HEK293T (cell line): ENCODE data around the gene PTPRG.

Experiments
- ARNT ChIP-seq: fragments of 450-650 bp; IDR thresholded peaks from 2 replicates; pipeline ENCODE4 v1.6.1; 2017; ENCODE audit warnings: mild to moderate bottlenecking
- ELF4 ChIP-seq: fragments of 450-650 bp; IDR thresholded peaks from 2 replicates; pipeline ENCODE4 v1.6.1; 2017; ENCODE audit warnings: antibody characterized with exemption
- FOXK2 ChIP-seq: fragments of 450-650 bp; IDR thresholded peaks from 2 replicates; pipeline ENCODE4 v1.6.1; 2016; ENCODE audit warnings: mild to moderate bottlenecking
- FOXM1 ChIP-seq: fragments of 450-650 bp; IDR thresholded peaks from 2 replicates; pipeline ENCODE4 v1.6.1; 2017; ENCODE audit warnings: mild to moderate bottlenecking, borderline replicate concordance
- PKNOX1 ChIP-seq: fragments of 450-650 bp; IDR thresholded peaks from 2 replicates; pipeline ENCODE4 v1.6.1; 2016
- SP1 ChIP-seq: fragments of 450-650 bp; IDR thresholded peaks from 2 replicates; pipeline ENCODE4 v1.6.1; 2017
- ZNF384 ChIP-seq: fragments of 450-650 bp; IDR thresholded peaks from 2 replicates; pipeline ENCODE4 v1.6.1; 2016

- no peak for TF ChIP-seq FOXK2
- TF ChIP-seq FOXM1: no peak
- TF ChIP-seq ELF4: no peak
- TF ChIP-seq ZNF384: no peak
- no peak for TF ChIP-seq SP1
- TF ChIP-seq ARNT: no peak
- TF ChIP-seq PKNOX1: no peak
Observed at GRCh38 chr3:61794961-61795360, 233.6 kb downstream of the PTPRG start.
